ENCODE measurements around the gene LRP2. TPM values are rescaled to one million over a fixed set of nuclear protein-coding genes. Genes with fewer than 3 reads are reported as not detected.

LRP2 gene
- total and polyA plus RNA-seq, 2 of the 4 experiments (the other 2 are of a cell fraction), result not detected

- Histone ChIP-seq H3K27me3 (ENCODE audit: control insufficient read depth, insufficient read depth, low read length) (no peaks in the 10 kb centered on the region), H3K36me3 (ENCODE audit: control insufficient read depth, insufficient read depth, low read length) (no peaks in the 10 kb centered on the region), H3K9me1 (ENCODE audit: insufficient read depth, low read length) (no peaks in the 10 kb centered on the region), H2BK15ac (ENCODE audit: low read depth, low read length) (no peak overlapping the region), H2AK9ac (replicated peaks; ENCODE audit: low read depth, low read length, poor library complexity) (no peak overlapping the region), H2BK120ac (ENCODE audit: low read depth, low read length) (no peak overlapping the region), H3K9me3 (ENCODE audit: control insufficient read depth, insufficient read depth, low read length) (no peaks in the 10 kb centered on the region), H3K4me2 (ENCODE audit: low read depth, low read length) (no peak overlapping the region), H4K20me1 (ENCODE audit: insufficient read depth, low read length) (no peaks in the 10 kb centered on the region), H4K5ac (ENCODE audit: low read depth, low read length) (no peak overlapping the region), H2AK5ac (ENCODE audit: low read depth, low read length) (no peak overlapping the region), H3K23ac (ENCODE audit: low read depth, low read length) (no peak overlapping the region), H3K4me1 (ENCODE audit: control insufficient read depth, insufficient read depth, low read length) (no peaks in the 10 kb centered on the region), H2BK20ac (ENCODE audit: low read depth, low read length) (no peak overlapping the region), H3K56ac (ENCODE audit: extremely low read depth, insufficient read depth, low read length) (no peak overlapping the region), H3K4ac (ENCODE audit: low read depth, low read length) (no peak overlapping the region), H3K18ac (ENCODE audit: low read depth, low read length) (no peak overlapping the region), H4K91ac (ENCODE audit: insufficient read depth, low read depth, low read length) (no peak overlapping the region), H2AFZ (replicated peaks; ENCODE audit: low read length, poor library complexity) (no peak overlapping the region), H4K8ac (ENCODE audit: low read depth in 2 of 2, low read length in 2 of 2) (no peak overlapping the region), H3K27ac (ENCODE audit: insufficient read depth, low read length) (no peak overlapping the region), H3K9ac (ENCODE audit: low read depth, low read length) (no peak overlapping the region), H3K14ac (replicated peaks; ENCODE audit: low read depth, low read length) (no peak overlapping the region), H3K4me3 (ENCODE audit: insufficient read depth, low read depth, low read length) (no peak overlapping the region), H3K79me1 (ENCODE audit: low read depth in 1 of 2, low read length in 2 of 2) (no peaks in the 10 kb centered on the region), H2BK5ac (ENCODE audit: low read depth, low read length, poor library complexity, severe bottlenecking) (no peak overlapping the region)
- intact Hi-C loops (cut with micrococcal nuclease), result no loop called here
- TF ChIP-seq MXI1 (IDR thresholded peaks at IDR 0.05; ENCODE audit: borderline replicate concordance, low read depth, low read length), result no peak
- no peak for TF ChIP-seq NFE2L2 (IDR thresholded peaks at IDR 0.05; ENCODE audit: low read depth, low read length)
- no peak for TF ChIP-seq BHLHE40 (IDR thresholded peaks at IDR 0.05; ENCODE audit: low read depth, low read length)
- TF ChIP-seq USF2 (IDR thresholded peaks at IDR 0.05; ENCODE audit: low read depth, low read length), result no peak
- TF ChIP-seq ELK1 (IDR thresholded peaks at IDR 0.05; ENCODE audit: borderline replicate concordance, low read depth, low read length), result no peak
- no peak for TF ChIP-seq POLR2A (IDR thresholded peaks at IDR 0.05; ENCODE audit: low read depth, low read length)
- DNase-seq, result no peak
- ChIA-PET POLR2A (ENCODE audit: unreplicated experiment) (no interaction called here), CTCF (no interaction called here)
- dilution Hi-C loops (cut with HindIII; ENCODE audit: low sequenced_read_pairs, unreplicated experiment), result no loop called here
- in situ Hi-C loops (cut with MboI; ENCODE audit: low sequenced_read_pairs), result no loop called here
- no TSS peak for BruUV-seq (replicated peaks)
- no peak for ATAC-seq (ENCODE audit: low read depth)
- no CpG with 5 or more reads among the region's 5 CpGs for WGBS, 2 experiments (ENCODE audit: extremely low coverage in 2 of 2, insufficient read length in 1 of 2)
Measured at GRCh38 chr2:169285531-169286235, 76.7 kb downstream of the LRP2 start.
